Measurements from ENCODE around the gene CLDN3.
"Not testable (repeated sequence)": the region's sequence is repeated elsewhere in the genome, so short reads cannot be mapped to it uniquely, and the experiment has no call there.

The CLDN3 gene

DNA sequence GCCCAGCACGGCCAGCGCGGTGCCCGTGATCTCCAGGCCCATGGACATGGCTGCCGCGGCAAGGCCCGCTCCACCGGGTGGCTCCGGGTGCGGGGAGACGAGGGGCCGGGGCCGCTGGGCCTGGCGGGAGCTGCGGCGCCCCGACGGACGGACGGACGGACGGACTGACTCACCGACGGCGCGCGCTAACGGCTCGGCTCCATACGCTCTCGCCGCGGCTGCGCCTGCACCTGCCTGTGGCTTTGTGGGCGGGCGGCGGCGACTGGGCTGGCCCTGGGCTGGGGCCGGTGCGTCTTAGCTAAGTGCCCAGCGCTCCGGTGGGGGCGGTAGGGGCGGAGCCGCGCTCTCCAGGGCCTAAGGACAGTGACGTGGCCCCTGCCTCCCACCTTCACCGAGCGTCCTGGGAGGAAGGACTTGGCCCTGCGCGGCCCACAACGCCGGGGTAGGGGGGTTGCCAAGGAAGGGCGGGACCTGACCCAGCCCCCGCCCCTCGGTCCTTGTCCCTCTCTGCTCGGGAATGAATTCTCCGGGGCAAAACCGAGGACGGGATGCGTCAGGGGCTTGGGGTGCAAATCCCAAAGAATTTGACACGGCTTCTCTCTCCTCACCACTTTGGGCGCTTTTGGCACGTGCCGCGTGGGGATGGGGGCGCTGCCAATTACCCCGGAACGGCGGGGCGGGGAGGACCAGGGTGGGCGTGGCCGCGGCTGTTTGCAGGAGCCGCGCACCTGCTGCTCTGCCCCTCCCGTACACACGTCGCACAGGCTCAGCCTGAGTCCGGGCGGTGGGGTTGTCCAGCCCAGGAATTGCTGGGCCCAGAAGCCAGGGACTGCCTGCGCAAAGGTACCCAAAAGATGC lies at the start of gene CLDN3:
CLDN3 (minus strand) TSS at position 269 of the 858 bp plus-strand sequence; CDS start at position 48, 221 bp downstream.
- DNase-seq: no peak

GRCh38 chr7:73817121-73817520 lies 47.1 kb upstream of the CLDN3 start:
- no peak for DNase-seq

DNA sequence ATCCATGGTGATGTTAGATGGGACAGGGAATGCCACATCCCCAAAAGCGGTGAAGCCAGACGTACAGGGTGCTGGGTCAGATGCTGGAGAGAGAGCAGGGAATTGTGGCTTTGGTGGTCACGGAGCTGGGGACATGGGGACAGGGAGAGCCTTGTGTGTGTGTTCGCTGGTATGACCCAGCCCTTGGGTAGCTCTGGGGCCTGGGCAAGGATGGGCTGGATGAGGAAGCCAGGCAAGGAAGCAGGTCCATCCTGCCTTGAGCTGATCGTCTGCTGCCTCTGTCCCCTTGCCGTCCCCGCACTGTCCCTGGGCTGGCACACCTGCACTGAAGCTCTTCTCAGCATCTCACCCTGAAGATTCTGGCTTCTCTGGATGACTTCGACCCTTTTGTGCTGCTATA lies 45.4 kb upstream of the CLDN3 start:
- no peak for DNase-seq

- no peak for DNase-seq
Observed at GRCh38 chr7:73812996-73813395, 42.9 kb upstream of the CLDN3 start.

- peak; percentile 50 to 58 for DNase-seq
Observed at GRCh38 chr7:73811760-73812168, 41.7 kb upstream of the CLDN3 start.

DNA sequence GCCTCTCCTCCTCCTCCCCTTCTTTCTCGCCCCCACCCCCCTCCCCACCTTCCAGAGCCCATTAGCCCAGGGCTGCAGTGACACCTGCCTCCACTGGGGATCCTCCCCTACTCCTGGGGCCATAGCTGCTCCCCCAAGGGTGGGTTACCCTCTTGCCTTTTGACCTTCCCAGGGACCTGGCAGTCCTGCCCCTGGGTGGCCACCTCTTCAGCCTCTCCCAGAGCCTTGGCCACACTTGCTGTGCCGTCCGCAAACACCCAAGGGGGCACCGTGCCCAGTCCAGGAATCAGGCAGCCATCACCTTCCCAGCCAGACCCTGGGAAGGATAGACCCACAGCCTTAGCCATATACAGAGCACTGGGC lies 40.9 kb upstream of the CLDN3 start:
- no peak for DNase-seq

GRCh38 chr7:73809467-73809951 lies 39.4 kb upstream of the CLDN3 start:
- DNase-seq: no peak

DNA sequence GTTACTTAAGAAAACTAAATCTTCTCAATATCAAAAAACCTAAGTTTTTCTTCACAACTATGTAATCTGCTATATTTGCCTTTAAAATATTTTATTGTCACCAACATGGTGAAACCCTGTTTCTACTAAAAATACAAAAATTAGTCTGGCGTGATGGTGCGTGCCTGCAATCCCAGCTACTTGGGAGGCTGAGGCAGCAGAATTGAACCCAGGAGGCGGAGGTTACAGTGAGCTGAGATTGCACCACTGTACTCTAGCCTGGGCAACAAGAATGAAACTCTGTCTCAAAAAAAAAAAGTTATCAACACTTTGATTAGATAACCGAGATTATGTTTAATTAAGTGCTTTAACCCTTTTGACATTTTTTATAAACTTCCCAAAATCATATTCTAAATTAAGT lies 32.4 kb upstream of the CLDN3 start:
- no peak for DNase-seq

- no peak for DNase-seq
Observed at GRCh38 chr7:73801577-73801976, 31.5 kb upstream of the CLDN3 start.

- no peak for DNase-seq
Observed at GRCh38 chr7:73799282-73800141, 29.4 kb upstream of the CLDN3 start.

GRCh38 chr7:73797176-73797575 lies 27.1 kb upstream of the CLDN3 start:
- DNase-seq: not testable (repeated sequence)

DNA sequence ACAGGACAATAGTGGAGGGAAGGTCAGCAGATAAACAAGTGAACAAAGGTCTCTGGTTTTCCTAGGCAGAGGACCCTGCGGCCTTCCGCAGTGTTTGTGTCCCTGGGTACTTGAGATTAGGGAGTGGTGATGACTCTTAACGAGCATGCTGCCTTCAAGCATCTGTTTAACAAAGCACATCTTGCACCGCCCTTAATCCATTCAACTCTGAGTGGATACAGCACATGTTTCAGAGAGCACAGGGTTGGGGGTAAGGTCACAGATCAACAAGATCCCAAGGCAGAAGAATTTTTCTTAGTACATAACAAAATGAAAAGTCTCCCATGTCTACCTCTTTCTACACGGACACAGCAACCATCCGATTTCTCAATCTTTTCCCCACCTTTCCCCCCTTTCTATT lies 26.6 kb upstream of the CLDN3 start:
- DNase-seq: not testable (repeated sequence)

- not testable (repeated sequence) for DNase-seq
Observed at GRCh38 chr7:73795188-73795587, 25.1 kb upstream of the CLDN3 start.

GRCh38 chr7:73791170-73791690 lies 21.2 kb upstream of the CLDN3 start:
- DNase-seq: not testable (repeated sequence)

GRCh38 chr7:73789051-73789450 lies 19.0 kb upstream of the CLDN3 start:
- DNase-seq: no peak

DNA sequence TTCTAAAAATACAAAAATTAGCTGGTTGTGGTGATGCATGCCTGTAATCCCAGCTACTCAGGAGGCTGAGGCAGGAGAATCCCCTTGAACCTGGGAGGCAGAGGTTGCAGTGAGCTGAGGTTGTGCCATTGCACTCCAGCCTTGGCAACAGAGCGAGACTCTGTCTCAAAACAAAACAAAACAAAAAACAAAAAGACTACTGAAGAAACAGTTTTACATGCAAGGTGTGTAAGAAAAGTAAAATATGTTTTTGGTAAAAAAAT lies 17.6 kb upstream of the CLDN3 start:
- DNase-seq: not testable (repeated sequence)

- no peak for DNase-seq
Observed at GRCh38 chr7:73786588-73786987, 16.5 kb upstream of the CLDN3 start.

DNA sequence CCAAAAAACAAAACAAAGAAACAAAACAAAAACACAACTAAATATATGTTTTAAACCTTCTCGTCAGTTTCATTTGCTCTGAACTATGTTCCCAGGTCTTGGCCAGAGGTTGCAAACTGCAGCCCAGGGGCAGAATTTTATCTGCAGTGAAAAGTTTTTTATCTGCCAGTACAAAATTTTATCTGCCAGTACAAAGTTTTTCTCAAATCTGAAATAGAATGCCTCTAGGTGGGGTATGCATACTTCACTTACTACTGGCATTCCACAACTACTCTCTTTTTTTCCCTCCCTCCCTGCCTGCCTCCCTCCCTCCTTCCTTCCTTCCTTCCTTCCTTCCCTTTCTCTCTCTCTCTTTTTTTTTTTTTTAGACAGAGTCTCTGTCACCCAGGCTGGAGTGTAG lies 9.4 kb upstream of the CLDN3 start:
- no peak for DNase-seq

GRCh38 chr7:73778801-73779389 lies 8.8 kb upstream of the CLDN3 start:
- no peak for DNase-seq

- DNase-seq: no peak
Observed at GRCh38 chr7:73774923-73775322, 4.9 kb upstream of the CLDN3 start.

GRCh38 chr7:73773700-73774517 lies 3.8 kb upstream of the CLDN3 start:
- DNase-seq: no peak

GRCh38 chr7:73770860-73771670 lies 995 bp upstream of the CLDN3 start:
- DNase-seq: no peak

All from CD4-positive, alpha-beta T cell treated with Interferon alpha-2 for 1 hour (primary cell).